Natural killer cell (primary cell): ENCODE measurements around the gene KLK14. TPM values are rescaled to one million over a fixed set of nuclear protein-coding genes. Genes with fewer than 3 reads are reported as not detected.

Experiments
- ATAC-seq, 3 donors: fragments of 150-1000 bp in 2 of 3; fragments of 200-7000 bp in 1 of 3; cut with Tn5 transposase; 1 replicate in 1 of 3; 2 replicates in 2 of 3; pipeline ENCODE4 v1.10.0; 2021; ENCODE audit warnings: mild to moderate bottlenecking in 2 of 3, moderate library complexity in 2 of 3
- DNase-seq, 2 donors: peaks; one replicate each; pipeline versions ENCODE4 v3.0.0 to v3.0.0-alpha.2; 2013 to 2021; ENCODE audit warnings: mixed read lengths in 1 of 2
- H3K27ac ChIP-seq: one replicate; pipeline ENCODE4 v1.5.1; 2013; ENCODE audit warnings: mild to moderate bottlenecking, low read length
- H3K27me3 ChIP-seq: one replicate; pipeline ENCODE4 v1.6.1; 2013; ENCODE audit warnings: low read length; ENCODE audit not compliant: control insufficient read depth, insufficient read depth
- H3K36me3 ChIP-seq: one replicate; pipeline ENCODE4 v1.6.1; 2013; ENCODE audit warnings: low read length; ENCODE audit not compliant: control insufficient read depth, insufficient read depth
- H3K4me1 ChIP-seq: one replicate; pipeline ENCODE4 v1.6.1; 2013; ENCODE audit warnings: low read length; ENCODE audit not compliant: control insufficient read depth, insufficient read depth
- H3K4me3 ChIP-seq: one replicate; pipeline ENCODE4 v1.5.1; 2013; ENCODE audit warnings: low read length
- H3K9me3 ChIP-seq: one replicate; pipeline ENCODE4 v1.6.1; 2013; ENCODE audit warnings: low read length; ENCODE audit not compliant: control insufficient read depth, insufficient read depth
- H3K27ac Mint-ChIP-seq, 2 donors: one replicate each; pipeline ENCODE4 v1.8.0; 2022; ENCODE audit warnings: mild to moderate bottlenecking in 2 of 2, mixed read lengths in 2 of 2, moderate library complexity in 1 of 2
- H3K27me3 Mint-ChIP-seq, 2 donors: one replicate each; pipeline ENCODE4 v1.8.0; 2022; ENCODE audit warnings: low read depth in 2 of 2, mixed read lengths in 2 of 2
- H3K36me3 Mint-ChIP-seq: one replicate; pipeline ENCODE4 v1.8.0; 2022; ENCODE audit warnings: mixed read lengths
- H3K4me1 Mint-ChIP-seq, 2 donors: one replicate each; pipeline ENCODE4 v1.8.0; 2022; ENCODE audit warnings: mixed read lengths in 2 of 2
- H3K4me3 Mint-ChIP-seq: one replicate; pipeline ENCODE4 v1.8.0; 2022; ENCODE audit warnings: mild to moderate bottlenecking, moderate library complexity, mixed read lengths
- H3K9me3 Mint-ChIP-seq, 2 donors: one replicate each; pipeline ENCODE4 v1.8.0; 2022; ENCODE audit warnings: mixed read lengths in 2 of 2
- CTCF ChIP-seq: fragments of 200-600 bp; IDR thresholded peaks from one replicate; pipeline ENCODE4 v1.8.0; 2022; ENCODE audit warnings: antibody characterized with exemption
- WGBS: methylation state at CpG from one replicate; pipeline ENCODE4 v1.1.7; 2013; ENCODE audit warnings: missing lambda C conversion rate; ENCODE audit not compliant: insufficient coverage; 5-methylcytosine and 5-hydroxymethylcytosine counted together
- intact Hi-C: fragments of 100-400 bp; cut with micrococcal nuclease; formaldehyde crosslinking; loops from one replicate; pipeline ENCODE4 v1.14.2; 2022
- total RNA-seq, 4 donors: library from RNA; stranded (reverse); fragments of 120-200 nt in 1 of 4; gene quantifications; one replicate each; pipeline versions ENCODE4 v1.2.3 to v1.2.4, GENCODE V29; 2013 to 2022

The KLK14 gene
- total RNA-seq, 3 donors from 2014 or later (not counting 1 experiment from before 2014, with no cell fraction given) = 0.64 to 1.3 (median 1.1) TPM

DNA sequence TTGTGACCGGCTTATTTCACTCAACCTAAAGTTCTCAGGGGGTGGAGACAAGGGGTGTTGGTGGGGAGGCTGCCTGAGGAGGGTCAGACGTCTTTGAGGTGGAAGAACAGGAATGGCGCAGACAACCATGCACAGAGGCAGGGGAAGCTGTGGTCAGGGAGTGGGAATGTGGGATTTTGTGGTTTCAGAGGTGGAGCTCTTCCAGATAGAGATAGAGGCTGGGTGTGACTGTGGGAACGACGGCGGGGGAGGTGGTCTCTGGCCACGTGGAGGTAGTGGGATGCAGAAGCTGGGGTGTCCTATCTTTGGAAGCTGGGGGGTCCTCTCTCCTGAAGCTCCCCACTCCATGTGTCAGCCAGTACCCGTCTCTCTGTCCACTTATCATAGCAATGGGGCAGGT is 7.8 kb upstream of the KLK14 start:
- Mint-ChIP-seq H3K27ac (no peak overlapping the region), H3K9me3 (no peaks in the 10 kb centered on the region), H3K4me1 (peaks cover 0 to 3% of the 10 kb centered on the region in 2 donors), H3K4me3 (no peak overlapping the region), H3K36me3 (no peaks in the 10 kb centered on the region), H3K27me3 (no peaks in the 10 kb centered on the region)
- intact Hi-C loops = loop anchor here (5.0 to 10.0 kb wide), 2 partner anchors 68 to 156 kb away; no protein-coding TSS in a partner anchor
- no peak for TF ChIP-seq CTCF
- Histone ChIP-seq H3K4me3 (no peak overlapping the region), H3K36me3 (no peaks in the 10 kb centered on the region), H3K4me1 (peaks cover 5% of the 10 kb centered on the region), H3K27me3 (no peaks in the 10 kb centered on the region), H3K9me3 (no peaks in the 10 kb centered on the region), H3K27ac (no peak overlapping the region)
- WGBS = 70% methylated on average over 8 of the region's 8 CpGs
- no peak for DNase-seq
- ATAC-seq = no peak

- DNase-seq (no peak), ATAC-seq (no peak)
- intact Hi-C loops = loop anchor here (5.0 to 10.0 kb wide), 2 partner anchors 67 to 155 kb away; no protein-coding TSS in a partner anchor
- Mint-ChIP-seq H3K27ac (no peak overlapping the region), H3K4me3 (no peak overlapping the region), H3K36me3 (no peaks in the 10 kb centered on the region), H3K27me3 (no peaks in the 10 kb centered on the region), H3K9me3 (no peaks in the 10 kb centered on the region), H3K4me1 (peaks cover 0 to 3% of the 10 kb centered on the region in 2 donors)
- no peak overlapping the region for H3K27ac ChIP-seq
- H3K9me3 ChIP-seq = no peaks in the 10 kb centered on the region
- no peak for TF ChIP-seq CTCF
- H3K36me3 ChIP-seq = no peaks in the 10 kb centered on the region
- H3K4me1 ChIP-seq = no peaks in the 10 kb centered on the region
- H3K4me3 ChIP-seq = no peak overlapping the region
- WGBS = 90% methylated on average over 17 of the region's 17 CpGs
- no peaks in the 10 kb centered on the region for H3K27me3 ChIP-seq
These were observed 7.1 kb upstream of the KLK14 start for GRCh38 chr19:51089786-51090185.

- WGBS = 92% methylated on average over 18 of the region's 18 CpGs
- TF ChIP-seq CTCF = no peak
- Mint-ChIP-seq H3K27me3 (peaks cover 9 to 12% of the 10 kb centered on the region in 2 donors), H3K4me1 (peaks cover 0 to 4% of the 10 kb centered on the region in 2 donors), H3K27ac (no peak overlapping the region), H3K9me3 (no peaks in the 10 kb centered on the region), H3K4me3 (no peak overlapping the region), H3K36me3 (no peaks in the 10 kb centered on the region)
- no peaks in the 10 kb centered on the region for H3K4me1 ChIP-seq
- DNase-seq = no peak
- no peak overlapping the region for H3K27ac ChIP-seq
- ATAC-seq = no peak
- H3K4me3 ChIP-seq = no peak overlapping the region
- H3K36me3 ChIP-seq = no peaks in the 10 kb centered on the region
- intact Hi-C loops = no loop called here
- no peaks in the 10 kb centered on the region for H3K9me3 ChIP-seq
- no peaks in the 10 kb centered on the region for H3K27me3 ChIP-seq
These were observed 3.6 kb upstream of the KLK14 start for GRCh38 chr19:51086153-51086850.

DNA sequence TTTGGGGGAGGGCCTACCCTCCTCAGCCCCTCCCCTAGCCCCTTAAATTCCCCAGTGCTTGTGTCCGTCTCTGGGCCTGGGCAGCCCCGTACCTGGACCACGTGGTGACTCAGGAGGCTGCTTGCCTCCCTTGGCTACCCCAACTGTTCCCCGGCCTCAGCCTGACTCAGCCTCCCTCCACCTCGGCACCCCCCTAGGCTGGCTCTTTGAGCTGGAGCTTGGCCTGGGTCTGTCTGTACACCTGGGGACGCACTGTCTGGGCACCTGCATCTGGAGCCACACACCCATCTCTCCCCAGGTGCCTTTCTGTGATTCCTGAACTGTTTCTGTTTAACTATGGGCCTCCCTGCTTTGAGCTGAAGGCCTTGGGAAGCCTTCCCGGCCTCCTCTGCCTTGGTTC is 1.8 kb upstream of the KLK14 start:
- no peak overlapping the region for H3K4me3 ChIP-seq
- no peak overlapping the region for H3K27ac Mint-ChIP-seq
- WGBS = 82% methylated on average over 6 of the region's 7 CpGs
- H3K27ac ChIP-seq = no peak overlapping the region
- no peaks in the 10 kb centered on the region for H3K36me3 Mint-ChIP-seq
- ATAC-seq (no peak), DNase-seq (no peak)
- intact Hi-C loops = no loop called here
- no peaks in the 10 kb centered on the region for H3K4me1 ChIP-seq
- TF ChIP-seq CTCF = no peak
- H3K9me3 Mint-ChIP-seq = no peaks in the 10 kb centered on the region
- H3K9me3 ChIP-seq = no peaks in the 10 kb centered on the region
- no peaks in the 10 kb centered on the region for H3K36me3 ChIP-seq
- H3K4me1 Mint-ChIP-seq = peaks cover 0 to 4% of the 10 kb centered on the region in 2 donors
- no peak overlapping the region for H3K4me3 Mint-ChIP-seq
- peaks cover 9 to 12% of the 10 kb centered on the region in 2 donors for H3K27me3 Mint-ChIP-seq
- no peaks in the 10 kb centered on the region for H3K27me3 ChIP-seq
